GM12878 (cell line): ENCODE data around the gene ZFPM1. TPM values are rescaled to one million over a fixed set of nuclear protein-coding genes. Genes with fewer than 3 reads are reported as not detected.

Experiments used
- ATAC-seq: fragments of 200-7000 bp; cut with Tn5 transposase; 3 replicates; pipeline ENCODE4 v1.9.1; 2020; ENCODE audit warnings: mild to moderate bottlenecking, moderate library complexity
- BruUV-seq: library from RNA; stranded (reverse); fragments of 400-500 nt; replicated peaks from 2 replicates; lab custom pipeline; 2021; lab: Mats Ljungman, UMichigan
- CTCF ChIA-PET: fragments of 300-600 bp; sonication (Branson Sonifier 250); formaldehyde crosslinking; extraction: SDS; loops from one replicate; lab custom pipeline; 2021; ENCODE audit warnings: inconsistent platforms; lab: Yijun Ruan, JAX
- POLR2A ChIA-PET: fragments of 350-600 bp; formaldehyde crosslinking; extraction: SDS; loops from one replicate; lab custom pipeline; 2021; ENCODE audit warnings: inconsistent platforms; lab: Charles Lee
- RAD21 ChIA-PET: fragments of 300-600 bp; sonication (Branson Sonifier 250); formaldehyde crosslinking; loops from one replicate; lab custom pipeline; 2023; ENCODE audit warnings: antibody characterized with exemption; ENCODE audit not compliant: unreplicated experiment; lab: Charles Lee
- SMC1A ChIA-PET: fragments of 300-600 bp; sonication (Branson Sonifier 250); formaldehyde crosslinking; loops from one replicate; lab custom pipeline; 2023; ENCODE audit not compliant: unreplicated experiment, uncharacterized antibody; lab: Charles Lee
- DNase-seq: peaks from one replicate; pipeline ENCODE4 v3.0.0-alpha.2; 2011; ENCODE audit warnings: low read depth, low spot score
- FAIRE-seq: peaks from 3 replicates; lab custom pipeline; 2011; peaks lifted over from hg19 to GRCh38; lab: Jason Lieb, UNC
- H2AFZ ChIP-seq: 2 replicates; pipeline ENCODE4 v1.6.0; 2011; ENCODE audit warnings: low read depth, low read length, control low read depth; ENCODE audit not compliant: control insufficient read depth
- H3K27ac ChIP-seq: 2 replicates; pipeline ENCODE4 v1.5.1; 2011; ENCODE audit warnings: control low read depth; ENCODE audit not compliant: control insufficient read depth, insufficient read depth
- H3K27me3 ChIP-seq, 2 experiments: replicated peaks in 1 of 2; 2 replicates each; pipeline versions ENCODE4 v1.6.0 to v1.6.1; 2011; ENCODE audit warnings: low read length in 1 of 2; ENCODE audit not compliant: control insufficient read depth in 2 of 2, insufficient read depth in 2 of 2
- H3K36me3 ChIP-seq, 2 experiments: 2 replicates each; pipeline ENCODE4 v1.5.1; 2011; ENCODE audit warnings: low read length in 1 of 2; ENCODE audit not compliant: control insufficient read depth in 2 of 2, insufficient read depth in 2 of 2
- H3K4me1 ChIP-seq: 2 replicates; pipeline ENCODE4 v1.6.1; 2011; ENCODE audit warnings: mild to moderate bottlenecking, low read length, moderate library complexity, mixed read lengths; ENCODE audit not compliant: control insufficient read depth, insufficient read depth
- H3K4me2 ChIP-seq: 2 replicates; pipeline ENCODE4 v1.6.0; 2011; ENCODE audit warnings: control low read depth; ENCODE audit not compliant: control insufficient read depth, insufficient read depth
- H3K4me3 ChIP-seq: fragments of 200-600 bp; sonication (generic); 2 replicates; pipeline ENCODE4 v1.5.1; 2016
- H3K79me2 ChIP-seq: 2 replicates; pipeline ENCODE4 v1.6.0; 2011; ENCODE audit warnings: low read length; ENCODE audit not compliant: control insufficient read depth, insufficient read depth
- H3K9ac ChIP-seq: 2 replicates; pipeline ENCODE4 v1.8.0; 2011; ENCODE audit warnings: low read length, control low read depth, mixed read lengths; ENCODE audit not compliant: control insufficient read depth, insufficient read depth
- H3K9me3 ChIP-seq: replicated peaks from 3 replicates; pipeline ENCODE4 v1.5.1; 2011; ENCODE audit warnings: mild to moderate bottlenecking, low read length; ENCODE audit not compliant: control insufficient read depth, insufficient read depth
- H4K20me1 ChIP-seq: 2 replicates; pipeline ENCODE4 v1.6.0; 2011; ENCODE audit not compliant: control insufficient read depth, insufficient read depth
- CBX5 ChIP-seq: sonication (generic); IDR thresholded peaks from 2 replicates; pipeline ENCODE4 v1.6.1; 2016; ENCODE audit warnings: low read depth, moderate library complexity, mild to moderate bottlenecking, inconsistent platforms
- EP300 ChIP-seq, 2 experiments: fragments of 150-350 bp in 1 of 2; IDR thresholded peaks; 2 replicates each; pipeline ENCODE4 v1.6.1; 2011 to 2012; ENCODE audit warnings: low read depth in 2 of 2, low read length in 2 of 2, borderline replicate concordance in 1 of 2, improper control_type of control experiment in 1 of 2, inconsistent platforms in 1 of 2; ENCODE audit not compliant: control insufficient read depth in 1 of 2
- IKZF1 ChIP-seq: fragments of 450-650 bp; conservative IDR thresholded peaks from 2 replicates; pipeline ENCODE4 v1.6.1; 2017; ENCODE audit warnings: antibody characterized with exemption, mild to moderate bottlenecking
- MTA2 ChIP-seq: fragments of 450-650 bp; IDR thresholded peaks from 2 replicates; pipeline ENCODE4 v1.6.1; 2016; ENCODE audit warnings: low read depth, mild to moderate bottlenecking, moderate library complexity
- POU2F2 ChIP-seq: IDR thresholded peaks from 3 replicates; pipeline ENCODE4 v1.6.1; 2011; ENCODE audit warnings: low read depth, mild to moderate bottlenecking, low read length, borderline replicate concordance
- RAD51 ChIP-seq: fragments of 450-650 bp; IDR thresholded peaks from 2 replicates; pipeline ENCODE4 v1.6.1; 2016; ENCODE audit warnings: moderate library complexity, mild to moderate bottlenecking, inconsistent platforms
- RFX5 ChIP-seq: IDR thresholded peaks from 2 replicates; pipeline ENCODE4 v1.6.1; 2011; ENCODE audit warnings: low read depth, low read length, improper control_type of control experiment
- SMAD1 ChIP-seq: fragments of 450-650 bp; IDR thresholded peaks from 2 replicates; pipeline ENCODE4 v1.6.1; 2018; ENCODE audit warnings: mild to moderate bottlenecking, low read depth; ENCODE audit not compliant: partially characterized antibody
- SMAD5 ChIP-seq: IDR thresholded peaks from 2 replicates; pipeline ENCODE4 v1.6.1; 2016; ENCODE audit warnings: antibody characterized with exemption, low read depth
- SREBF1 ChIP-seq: IDR thresholded peaks from 2 replicates; pipeline ENCODE4 v1.6.1; 2012; ENCODE audit warnings: mild to moderate bottlenecking, low read length
- SUPT20H ChIP-seq: IDR thresholded peaks from 2 replicates; pipeline ENCODE4 v1.6.1; 2011; ENCODE audit warnings: low read depth, mild to moderate bottlenecking, low read length, moderate library complexity, borderline replicate concordance; ENCODE audit not compliant: control insufficient read depth
- TAF1 ChIP-seq: IDR thresholded peaks from 2 replicates; pipeline ENCODE4 v1.6.1; 2011; ENCODE audit warnings: mild to moderate bottlenecking, low read depth, low read length, borderline replicate concordance
- TCF7 ChIP-seq: IDR thresholded peaks from 2 replicates; pipeline ENCODE4 v1.6.1; 2014; ENCODE audit warnings: antibody characterized with exemption, borderline replicate concordance
- ZBTB11 ChIP-seq: fragments of 450-650 bp; formaldehyde crosslinking; IDR thresholded peaks from 2 replicates; pipeline ENCODE4 v1.5.0; 2022; ENCODE audit warnings: mild to moderate bottlenecking, missing genetic modification characterization
- ZBTB40 ChIP-seq: fragments of 450-650 bp; IDR thresholded peaks from 2 replicates; pipeline ENCODE4 v1.6.1; 2016; ENCODE audit warnings: mild to moderate bottlenecking, moderate library complexity, borderline replicate concordance
- ZNF217 ChIP-seq: fragments of 450-650 bp; IDR thresholded peaks from 2 replicates; pipeline ENCODE4 v1.6.1; 2017; ENCODE audit warnings: antibody characterized with exemption, mild to moderate bottlenecking
- ZSCAN29 ChIP-seq: fragments of 450-650 bp; IDR thresholded peaks from 2 replicates; pipeline ENCODE4 v1.6.1; 2017; ENCODE audit warnings: mild to moderate bottlenecking, moderate library complexity
- WGBS: methylation state at CpG from one replicate; pipeline ENCODE4 v1.1.6; 2016; ENCODE audit warnings: low lambda C conversion rate; ENCODE audit not compliant: insufficient replicate concordance, insufficient coverage; ENCODE audit errors: missing lambda C conversion rate; 5-methylcytosine and 5-hydroxymethylcytosine counted together
- in situ Hi-C: fragments of 300-500 bp; cut with MboI; formaldehyde crosslinking; loops from 9 replicates; pipeline ENCODE4 v1.14.3; 2018; ENCODE audit warnings: mixed read lengths
- intact Hi-C: fragments of 100-400 bp; cut with micrococcal nuclease; formaldehyde crosslinking; loops from one replicate; pipeline ENCODE4 v1.14.2; 2022; ENCODE audit not compliant: unreplicated experiment
- polyA plus RNA-seq, 11 experiments: library from polyadenylated mRNA; depleted of rRNA in 4 of 11; unstranded in 6 of 11; stranded (reverse) in 5 of 11; fragments of >200 nt; fragmentation: Nextera tagmentation in 4 of 11; fragmentation: Illumina TruSeq in 1 of 11; extraction: Ambion mirVana in 4 of 11; extraction: Trizol in 1 of 11; gene quantifications; 1 replicate in 1 of 11; 2 replicates in 10 of 11; pipeline versions ENCODE4 v1.2.1 to v1.2.3, GENCODE V29; 2011 to 2016; ENCODE audit warnings: inconsistent platforms in 2 of 11, missing spikeins in 2 of 11, low read depth in 1 of 11
- total RNA-seq, 4 experiments: library from RNA; depleted of rRNA in 3 of 4; stranded (reverse); fragments of >200 nt in 3 of 4; fragmentation: Illumina TruSeq in 1 of 4; extraction: Trizol in 1 of 4; gene quantifications; 2 replicates each; pipeline versions ENCODE4 v1.2.1 to v1.2.3, GENCODE V29; 2013 to 2021

Gene ZFPM1
- total and polyA plus RNA-seq, 10 of the 15 experiments (the other 5 are each of a cell fraction or from before 2014, with no cell fraction given): 0.02 to 5.1 (median 0.30) TPM

- peaks cover 5% of the 10 kb centered on the region for H3K4me1 ChIP-seq
- ChIA-PET CTCF (no interaction called here), POLR2A (no interaction called here), RAD21 (no interaction called here), SMC1A (no interaction called here)
- FAIRE-seq (no peak), DNase-seq (no peak), ATAC-seq (peak; percentile 83)
- peak overlapping the region; percentile 67 for H3K27ac ChIP-seq
- H2AFZ ChIP-seq: peak overlapping the region; percentile 77
- 20% methylated on average over 64 of the region's 114 CpGs for WGBS
- H3K36me3 ChIP-seq: no peaks in the 10 kb centered on the region
- peak overlapping the region; percentile 76; the same call in 1 of the 2 replicates for H3K4me3 ChIP-seq
- no peaks in the 10 kb centered on the region for H3K27me3 ChIP-seq
- intact Hi-C loops: no loop called here
- H3K9me3 ChIP-seq: no peaks in the 10 kb centered on the region
- H4K20me1 ChIP-seq: no peaks in the 10 kb centered on the region
- in situ Hi-C loops: loop anchor here (5.0 kb wide), 1 partner anchor 77 kb away; no protein-coding TSS in a partner anchor
- 0 out of 2 replicates have a peak overlapping the region, but pooled peaks have one; percentile 48 for H3K4me2 ChIP-seq
- H3K79me2 ChIP-seq: peaks cover 4% of the 10 kb centered on the region; the same call in 1 of the 2 replicates
- H3K9ac ChIP-seq: peak overlapping the region; percentile 77; the same call in 1 of the 2 replicates
- BruUV-seq: no TSS peak
- TF ChIP-seq SUPT20H: no peak
- TF ChIP-seq SMAD5: no peak
- no peak for TF ChIP-seq RFX5
- peak; percentile 42; the same call in 1 of the 2 replicates for TF ChIP-seq TAF1
- TF ChIP-seq RAD51: no peak
- peak; percentile 79 for TF ChIP-seq IKZF1
- no peak for TF ChIP-seq EP300 (IDR thresholded peaks at IDR 0.05; ENCODE audit: borderline replicate concordance in 1 of 2, control insufficient read depth in 1 of 2, low read depth in 2 of 2, low read length in 2 of 2)
- no peak for TF ChIP-seq CBX5
- no peak for TF ChIP-seq MTA2
- TF ChIP-seq ZBTB40: no peak
- TF ChIP-seq SMAD1: no peak
- TF ChIP-seq ZSCAN29: peak; percentile 62
- no peak for TF ChIP-seq TCF7
- peak; percentile 50 for TF ChIP-seq ZBTB11 (CRISPR knock-in tag)
- no peak for TF ChIP-seq SREBF1
- no peak for TF ChIP-seq ZNF217
- TF ChIP-seq POU2F2: peak; percentile 45; the same call in 1 of the 3 replicates
These were observed 81.0 kb downstream of the ZFPM1 start for GRCh38 chr16:88533932-88534637.
